ENCODE measurements around the gene PBXIP1. TPM values are rescaled to one million over a fixed set of nuclear protein-coding genes. Genes with fewer than 3 reads are reported as not detected.

Gene PBXIP1
- total and polyA plus RNA-seq, 4 donors, result 3.8 to 42.8 (median 20.5) TPM

- no peak for TF ChIP-seq EGR1 (IDR thresholded peaks at IDR 0.05; ENCODE audit: low read depth in 2 of 2)
- TF ChIP-seq SP1 (IDR thresholded peaks at IDR 0.05), result peak; percentile 97
- peak; percentile 75 for TF ChIP-seq ATF3 (IDR thresholded peaks at IDR 0.05)
- no peak for TF ChIP-seq FOXA1 (IDR thresholded peaks at IDR 0.05)
- peak; percentile 88 for TF ChIP-seq YY1 (IDR thresholded peaks at IDR 0.05)
- TF ChIP-seq HNF4A (conservative IDR thresholded peaks at IDR 0.05), result peak; percentile 88
- peak in 1 of 2 donors; percentile 62 for TF ChIP-seq GABPA (IDR thresholded peaks at IDR 0.05 in 1 of 2, conservative IDR thresholded peaks at IDR 0.05 in 1 of 2)
- TF ChIP-seq MAX (IDR thresholded peaks at IDR 0.05), result peak; percentile 77
- TF ChIP-seq HNF4G (IDR thresholded peaks at IDR 0.05), result peak; percentile 85
Observed at GRCh38 chr1:154931940-154932487, 23.9 kb downstream of the PBXIP1 start (continued).

- Histone ChIP-seq H3K9me3 (ENCODE audit: control insufficient read depth in 4 of 4, low read length in 3 of 4) (no peaks in the 10 kb centered on the region), H3K27ac (ENCODE audit: low read depth in 1 of 2, low read length in 2 of 2) (no peak overlapping the region), H3K4me1 (ENCODE audit: control insufficient read depth in 4 of 4, insufficient read depth in 4 of 4, low read length in 3 of 4) (peaks cover 0 to 1% (median 0%) of the 10 kb centered on the region in 4 donors), H3K9ac (ENCODE audit: low read depth in 1 of 2, low read length in 2 of 2) (no peak overlapping the region), H3K27me3 (ENCODE audit: control insufficient read depth in 4 of 4, insufficient read depth in 4 of 4, low read length in 3 of 4) (no peaks in the 10 kb centered on the region), H3K4me3 (ENCODE audit: low read depth in 1 of 3, low read length in 3 of 3) (no peak overlapping the region), H3K36me3 (ENCODE audit: control insufficient read depth in 4 of 4, insufficient read depth in 3 of 4, low read depth in 1 of 4, low read length in 3 of 4) (peaks cover 8 to 56% (median 36%) of the 10 kb centered on the region in 4 donors)
- WGBS, result 94% methylated on average over 13 of the region's 13 CpGs
- no peak for DNase-seq (ENCODE audit: low spot score)
- TF ChIP-seq MAX (IDR thresholded peaks at IDR 0.05), result no peak
Observed at GRCh38 chr1:154926201-154926600, 29.7 kb downstream of the PBXIP1 start.

- no peak overlapping the region for H3K27ac ChIP-seq (ENCODE audit: low read depth in 1 of 2, low read length in 2 of 2)
Observed at GRCh38 chr1:154925335-154926170, 30.3 kb downstream of the PBXIP1 start.

More at GRCh38 chr1:154925335-154926170, 30.3 kb downstream of the PBXIP1 start:
- WGBS, result 96% methylated on average over 3 of the region's 3 CpGs
- Histone ChIP-seq H3K4me1 (ENCODE audit: control insufficient read depth in 4 of 4, insufficient read depth in 4 of 4, low read length in 3 of 4) (no peaks in the 10 kb centered on the region), H3K27me3 (ENCODE audit: control insufficient read depth in 4 of 4, insufficient read depth in 4 of 4, low read length in 3 of 4) (no peaks in the 10 kb centered on the region), H3K36me3 (ENCODE audit: control insufficient read depth in 4 of 4, insufficient read depth in 3 of 4, low read depth in 1 of 4, low read length in 3 of 4) (peaks cover 8 to 62% (median 36%) of the 10 kb centered on the region in 4 donors), H3K9ac (ENCODE audit: low read depth in 1 of 2, low read length in 2 of 2) (no peak overlapping the region), H3K4me3 (ENCODE audit: low read depth in 1 of 3, low read length in 3 of 3) (no peak overlapping the region), H3K9me3 (ENCODE audit: control insufficient read depth in 4 of 4, low read length in 3 of 4) (no peaks in the 10 kb centered on the region)
- TF ChIP-seq REST (IDR thresholded peaks at IDR 0.05) (no peak), ZBTB33 (IDR thresholded peaks at IDR 0.05) (no peak), EGR1 (IDR thresholded peaks at IDR 0.05; ENCODE audit: low read depth in 2 of 2) (no peak)
- DNase-seq (ENCODE audit: low spot score), result no peak

Data from liver (tissue), 9 donors.